Peyer's patch (tissue), 4 donors: Measurements from ENCODE around the gene PROZ.

ENCODE experiments used
- CTCF ChIP-seq, 6 experiments: fragments of 450-650 bp in 4 of 6; fragments of 200-600 bp in 2 of 6; sonication (generic) in 1 of 6; IDR thresholded peaks; one replicate each; pipeline ENCODE4 v1.5.1; 2017 to 2019; ENCODE audit warnings: antibody characterized with exemption in 6 of 6, mild to moderate bottlenecking in 3 of 6, moderate library complexity in 1 of 6
- POLR2A ChIP-seq, 2 donors: fragments of 450-650 bp; IDR thresholded peaks; one replicate each; pipeline ENCODE4 v1.5.1; 2017; ENCODE audit warnings: antibody characterized with exemption in 2 of 2, mild to moderate bottlenecking in 2 of 2, moderate library complexity in 2 of 2

- TF ChIP-seq CTCF (IDR thresholded peaks at IDR 0.05) (no peak), POLR2A (IDR thresholded peaks at IDR 0.05) (no peak)
Observed at GRCh38 chr13:113114511-113115362, 43.7 kb upstream of the PROZ start.
